ENCODE measurements around the gene HOXB6.

The HOXB6 gene

GRCh38 chr17:48633266-48633677 is 28.5 kb upstream of the HOXB6 start:
- no peaks in the 10 kb centered on the region for H3K9me3 ChIP-seq (ENCODE audit: insufficient read depth, low read depth, low read length)
- no peaks in the 10 kb centered on the region for H3K27me3 ChIP-seq (ENCODE audit: insufficient read depth, low read length, poor library complexity, severe bottlenecking)
- H3K79me2 ChIP-seq (ENCODE audit: insufficient read depth, low read length), result peaks cover 100% of the 10 kb centered on the region
- TF ChIP-seq EZH2phosphoT487 (IDR thresholded peaks at IDR 0.05; ENCODE audit: borderline replicate concordance) (no peak), CTCF (conservative IDR thresholded peaks at IDR 0.05; ENCODE audit: low read length) (no peak)
- H2AFZ ChIP-seq (ENCODE audit: low read length), result no peak overlapping the region
- peaks cover 54% of the 10 kb centered on the region for H3K4me1 ChIP-seq (ENCODE audit: insufficient read depth, low read length, poor library complexity, severe bottlenecking)
- peaks cover 9% of the 10 kb centered on the region for H4K20me1 ChIP-seq (ENCODE audit: insufficient read depth, low read length, poor library complexity, severe bottlenecking)
- H3K36me3 ChIP-seq (ENCODE audit: insufficient read depth, low read length), result peaks cover 10% of the 10 kb centered on the region; the same call in 1 of the 2 replicates
- H3K9me2 ChIP-seq (replicated peaks; ENCODE audit: low read depth, low read length), result no peaks in the 10 kb centered on the region
- H3K4me3 ChIP-seq (ENCODE audit: low read length, poor library complexity, severe bottlenecking), result peak overlapping the region; percentile 89
- H3K9ac ChIP-seq (ENCODE audit: low read depth, low read length, poor library complexity, severe bottlenecking), result peak overlapping the region; percentile 98
- H3K4me2 ChIP-seq (ENCODE audit: low read depth, low read length, poor library complexity, severe bottlenecking), result peak overlapping the region; percentile 95
- no peaks in the 10 kb centered on the region for H3F3A ChIP-seq (ENCODE audit: low read depth)

GRCh38 chr17:48632579-48633265 is 27.9 kb upstream of the HOXB6 start:
- Histone ChIP-seq H3K27me3 (ENCODE audit: insufficient read depth, low read length, poor library complexity, severe bottlenecking) (no peaks in the 10 kb centered on the region), H4K20me1 (ENCODE audit: insufficient read depth, low read length, poor library complexity, severe bottlenecking) (peaks cover 6% of the 10 kb centered on the region), H3K4me3 (ENCODE audit: low read length, poor library complexity, severe bottlenecking) (peak overlapping the region; percentile 89), H3K79me2 (ENCODE audit: insufficient read depth, low read length) (peaks cover 100% of the 10 kb centered on the region), H3K9ac (ENCODE audit: low read depth, low read length, poor library complexity, severe bottlenecking) (peak overlapping the region; percentile 98), H2AFZ (ENCODE audit: low read length) (no peak overlapping the region), H3F3A (ENCODE audit: low read depth) (no peaks in the 10 kb centered on the region), H3K9me2 (replicated peaks; ENCODE audit: low read depth, low read length) (no peaks in the 10 kb centered on the region), H3K4me1 (ENCODE audit: insufficient read depth, low read length, poor library complexity, severe bottlenecking) (peaks cover 52% of the 10 kb centered on the region), H3K9me3 (ENCODE audit: insufficient read depth, low read depth, low read length) (no peaks in the 10 kb centered on the region), H3K4me2 (ENCODE audit: low read depth, low read length, poor library complexity, severe bottlenecking) (peak overlapping the region; percentile 95), H3K36me3 (ENCODE audit: insufficient read depth, low read length) (peaks cover 10% of the 10 kb centered on the region; the same call in 1 of the 2 replicates)
- TF ChIP-seq CTCF (conservative IDR thresholded peaks at IDR 0.05; ENCODE audit: low read length) (no peak), EZH2phosphoT487 (IDR thresholded peaks at IDR 0.05; ENCODE audit: borderline replicate concordance) (no peak)

GRCh38 chr17:48631693-48632578 is 27.1 kb upstream of the HOXB6 start:
- peaks cover 100% of the 10 kb centered on the region for H3K79me2 ChIP-seq (ENCODE audit: insufficient read depth, low read length)
- peaks cover 10% of the 10 kb centered on the region; the same call in 1 of the 2 replicates for H3K36me3 ChIP-seq (ENCODE audit: insufficient read depth, low read length)
- H3K9ac ChIP-seq (ENCODE audit: low read depth, low read length, poor library complexity, severe bottlenecking), result peak overlapping the region; percentile 98
- H3K27me3 ChIP-seq (ENCODE audit: insufficient read depth, low read length, poor library complexity, severe bottlenecking), result no peaks in the 10 kb centered on the region
- peaks cover 4% of the 10 kb centered on the region for H4K20me1 ChIP-seq (ENCODE audit: insufficient read depth, low read length, poor library complexity, severe bottlenecking)
- peak overlapping the region; percentile 95 for H3K4me2 ChIP-seq (ENCODE audit: low read depth, low read length, poor library complexity, severe bottlenecking)
- no peaks in the 10 kb centered on the region for H3K9me2 ChIP-seq (replicated peaks; ENCODE audit: low read depth, low read length)
- H2AFZ ChIP-seq (ENCODE audit: low read length), result no peak overlapping the region
- H3K9me3 ChIP-seq (ENCODE audit: insufficient read depth, low read depth, low read length), result no peaks in the 10 kb centered on the region
- no peaks in the 10 kb centered on the region for H3F3A ChIP-seq (ENCODE audit: low read depth)
- H3K4me3 ChIP-seq (ENCODE audit: low read length, poor library complexity, severe bottlenecking), result peak overlapping the region; percentile 89
- no peak for TF ChIP-seq EZH2phosphoT487 (IDR thresholded peaks at IDR 0.05; ENCODE audit: borderline replicate concordance)
- TF ChIP-seq CTCF (conservative IDR thresholded peaks at IDR 0.05; ENCODE audit: low read length), result no peak
- peaks cover 51% of the 10 kb centered on the region for H3K4me1 ChIP-seq (ENCODE audit: insufficient read depth, low read length, poor library complexity, severe bottlenecking)

Measured in Loucy (cell line).